Right lobe of liver (tissue), 6 donors: ENCODE results near the gene TSSK6. TPM values are rescaled to one million over a fixed set of nuclear protein-coding genes. Genes with fewer than 3 reads are reported as not detected.

Experiments used
- ATAC-seq, 4 donors: fragments of 200-7000 bp; cut with Tn5 transposase; one replicate each; pipeline ENCODE4 v1.9.1; 2020; ENCODE audit warnings: mild to moderate bottlenecking in 4 of 4, moderate library complexity in 4 of 4
- DNase-seq, 3 donors: peaks; one replicate each; pipeline ENCODE4 v3.0.0-alpha.2; 2020
- H3K27ac ChIP-seq, 3 donors: fragments of 200-600 bp; one replicate each; pipeline ENCODE4 v1.8.0; 2022
- H3K27me3 ChIP-seq, 2 donors: fragments of 200-600 bp; one replicate each; pipeline ENCODE4 v1.8.0; 2022
- H3K36me3 ChIP-seq, 4 donors: fragments of 200-600 bp; sonication (generic) in 1 of 4; one replicate each; pipeline versions ENCODE4 v1.5.1 to v1.8.0; 2017 to 2022; ENCODE audit warnings: control low read depth in 1 of 4
- H3K4me1 ChIP-seq, 4 donors: fragments of 200-600 bp; sonication (generic) in 1 of 4; one replicate each; pipeline versions ENCODE4 v1.5.1 to v1.8.0; 2017 to 2022; ENCODE audit warnings: control low read depth in 1 of 4
- H3K4me3 ChIP-seq, 3 donors: fragments of 200-600 bp; one replicate each; pipeline ENCODE4 v1.8.0; 2022
- H3K9me3 ChIP-seq, 4 donors: fragments of 200-600 bp; sonication (generic) in 1 of 4; one replicate each; pipeline versions ENCODE4 v1.5.1 to v1.8.0; 2017 to 2022; ENCODE audit warnings: control low read depth in 1 of 4
- POLR2A ChIP-seq: fragments of 450-650 bp; IDR thresholded peaks from one replicate; pipeline ENCODE4 v1.6.1; 2017; ENCODE audit warnings: antibody characterized with exemption, mild to moderate bottlenecking
- WGBS: methylation state at CpG from one replicate; pipeline ENCODE4 v1.1.6; 2018; ENCODE audit warnings: low coverage, low lambda C conversion rate; ENCODE audit not compliant: insufficient coverage; ENCODE audit errors: missing lambda C conversion rate; 5-methylcytosine and 5-hydroxymethylcytosine counted together
- intact Hi-C, 2 donors: fragments of 100-400 bp; cut with DNase I; formaldehyde crosslinking; loops; one replicate each; pipeline versions ENCODE4 v1.11.2 to v1.14.1; 2022
- total RNA-seq, 6 experiments: library from RNA; depleted of rRNA in 2 of 6; stranded (reverse); fragments of >200 nt in 2 of 6; fragmentation: NEBNext Ultra II Directional in 3 of 6; extraction: Animal tissue kit (Norgen Biotek cat#: 25700) in 3 of 6; gene quantifications; one replicate each; pipeline versions ENCODE4 v1.1.0 to v1.2.4, GENCODE V29; 2016 to 2023
- TF ChIP-seq, protein P1 (sequence below), 4 donors: fragments of 200-600 bp in 3 of 4; fragments of 450-650 bp in 1 of 4; IDR thresholded peaks; one replicate each; pipeline versions ENCODE4 v1.5.1 to v1.8.0; 2016 to 2022; ENCODE audit warnings: antibody characterized with exemption in 4 of 4, mild to moderate bottlenecking in 2 of 4
- donor health status: DM: no; HTN: yes; CAD: no.
- donor health status: DM: no; HTN: no; CAD: no.
- donor health status: DM: no; HTN: no; CAD: no.
- donor health status: DM: no; HTN: yes; CAD: no.
- donor health status: DM: no; HTN: yes; CAD: no.

Gene TSSK6
- total RNA-seq, 6 experiments from 2014 or later: 0.53 to 2.9 (median 1.1) TPM

DNA sequence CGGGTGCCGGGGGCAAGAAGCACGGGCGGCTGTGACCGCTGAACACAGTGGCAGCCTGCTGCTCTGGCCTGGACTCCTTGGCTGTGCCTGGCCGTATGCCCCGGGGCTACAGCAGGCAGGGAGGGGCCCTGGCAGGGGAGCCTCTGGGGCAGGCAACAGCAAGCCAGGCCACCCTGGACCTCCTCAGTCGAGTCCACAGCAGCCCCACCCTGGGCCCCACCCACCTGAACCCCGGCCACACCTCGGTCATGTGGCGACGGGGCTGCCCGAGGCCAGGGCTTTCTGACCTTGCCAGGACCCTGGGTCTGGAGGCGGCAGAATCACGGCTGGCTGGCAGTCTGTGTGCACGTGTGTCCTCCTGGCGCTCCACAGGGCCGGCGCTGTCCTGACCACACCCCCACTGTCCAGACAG is 31.4 kb upstream of the TSSK6 start:
- no peak for ATAC-seq
- H3K4me1 ChIP-seq: no peaks in the 10 kb centered on the region
- H3K4me3 ChIP-seq: no peak overlapping the region
- no peak overlapping the region for H3K27ac ChIP-seq
- TF ChIP-seq, protein P1, sequence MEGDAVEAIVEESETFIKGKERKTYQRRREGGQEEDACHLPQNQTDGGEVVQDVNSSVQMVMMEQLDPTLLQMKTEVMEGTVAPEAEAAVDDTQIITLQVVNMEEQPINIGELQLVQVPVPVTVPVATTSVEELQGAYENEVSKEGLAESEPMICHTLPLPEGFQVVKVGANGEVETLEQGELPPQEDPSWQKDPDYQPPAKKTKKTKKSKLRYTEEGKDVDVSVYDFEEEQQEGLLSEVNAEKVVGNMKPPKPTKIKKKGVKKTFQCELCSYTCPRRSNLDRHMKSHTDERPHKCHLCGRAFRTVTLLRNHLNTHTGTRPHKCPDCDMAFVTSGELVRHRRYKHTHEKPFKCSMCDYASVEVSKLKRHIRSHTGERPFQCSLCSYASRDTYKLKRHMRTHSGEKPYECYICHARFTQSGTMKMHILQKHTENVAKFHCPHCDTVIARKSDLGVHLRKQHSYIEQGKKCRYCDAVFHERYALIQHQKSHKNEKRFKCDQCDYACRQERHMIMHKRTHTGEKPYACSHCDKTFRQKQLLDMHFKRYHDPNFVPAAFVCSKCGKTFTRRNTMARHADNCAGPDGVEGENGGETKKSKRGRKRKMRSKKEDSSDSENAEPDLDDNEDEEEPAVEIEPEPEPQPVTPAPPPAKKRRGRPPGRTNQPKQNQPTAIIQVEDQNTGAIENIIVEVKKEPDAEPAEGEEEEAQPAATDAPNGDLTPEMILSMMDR (IDR thresholded peaks at IDR 0.05): no peak
- TF ChIP-seq POLR2A: no peak
- H3K27me3 ChIP-seq: no peaks in the 10 kb centered on the region
- DNase-seq: no peak
- no peaks in the 10 kb centered on the region for H3K9me3 ChIP-seq
- WGBS: 70% methylated on average over 2 of the region's 19 CpGs
- intact Hi-C loops: loop anchor here in 1 of 2 donors (10.0 kb wide), 1 partner anchor 408 kb away; no protein-coding TSS in a partner anchor
- no peaks in the 10 kb centered on the region for H3K36me3 ChIP-seq

DNA sequence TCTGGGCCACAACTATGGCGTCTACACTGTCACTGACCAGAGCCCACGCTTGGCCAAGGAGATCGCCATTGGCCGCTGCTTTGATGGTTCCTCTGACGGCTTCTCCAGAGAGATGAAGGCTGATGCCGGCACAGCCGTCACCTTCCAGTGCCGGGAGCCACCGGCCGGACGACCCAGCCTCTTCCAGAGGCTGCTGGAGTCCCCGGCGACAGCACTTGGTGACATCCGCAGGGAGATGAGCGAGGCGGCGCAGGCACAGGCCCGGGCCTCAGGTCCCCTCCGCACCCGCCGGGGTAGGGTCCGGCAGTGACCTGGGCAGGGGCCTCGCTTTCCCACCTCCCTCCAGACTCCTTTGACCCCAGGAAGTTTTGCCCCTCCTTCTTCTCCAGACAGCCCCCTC is 30.4 kb upstream of the TSSK6 start:
- intact Hi-C loops: loop anchor here in 1 of 2 donors (10.0 kb wide), 1 partner anchor 409 kb away; no protein-coding TSS in a partner anchor
- H3K4me3 ChIP-seq: no peak overlapping the region
- H3K9me3 ChIP-seq: no peaks in the 10 kb centered on the region
- no peaks in the 10 kb centered on the region for H3K4me1 ChIP-seq
- H3K27ac ChIP-seq: no peak overlapping the region
- TF ChIP-seq, protein P1 (IDR thresholded peaks at IDR 0.05): no peak
- no peak for TF ChIP-seq POLR2A
- no peaks in the 10 kb centered on the region for H3K27me3 ChIP-seq
- ATAC-seq (no peak), DNase-seq (no peak)
- WGBS: 62% methylated on average over 3 of the region's 23 CpGs
- H3K36me3 ChIP-seq: no peaks in the 10 kb centered on the region

DNA sequence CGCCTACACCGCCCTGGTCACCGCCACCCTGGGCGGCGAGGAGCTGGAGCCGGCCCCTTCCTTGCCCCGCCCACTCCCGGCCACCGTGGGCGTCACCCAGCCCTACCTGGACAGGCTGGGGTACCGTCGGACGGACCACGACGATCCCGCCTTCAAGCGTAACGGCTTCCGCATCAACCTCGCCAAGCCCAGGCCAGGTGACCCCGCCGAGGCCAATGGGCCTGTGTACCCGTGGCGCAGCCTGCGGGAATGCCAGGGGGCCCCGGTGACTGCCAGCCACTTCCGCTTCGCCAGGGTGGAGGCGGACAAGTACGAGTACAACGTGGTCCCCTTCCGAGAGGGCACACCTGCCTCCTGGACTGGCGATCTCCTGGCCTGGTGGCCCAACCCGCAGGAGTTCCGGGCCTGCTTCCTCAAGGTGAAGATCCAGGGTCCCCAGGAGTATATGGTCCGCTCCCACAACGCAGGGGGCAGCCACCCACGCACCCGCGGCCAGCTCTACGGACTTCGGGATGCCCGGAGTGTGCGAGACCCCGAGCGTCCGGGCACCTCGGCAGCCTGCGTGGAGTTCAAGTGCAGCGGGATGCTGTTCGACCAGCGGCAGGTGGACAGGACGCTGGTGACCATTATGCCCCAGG is 29.7 kb upstream of the TSSK6 start:
- Histone ChIP-seq H3K27me3 (no peaks in the 10 kb centered on the region), H3K9me3 (no peaks in the 10 kb centered on the region), H3K4me1 (no peaks in the 10 kb centered on the region), H3K4me3 (no peak overlapping the region), H3K27ac (no peak overlapping the region), H3K36me3 (no peaks in the 10 kb centered on the region)
- DNase-seq (peak in 1 of 3 donors; percentile 51), ATAC-seq (no peak)
- WGBS: no CpG with 5 or more reads among the region's 53 CpGs
- no peak for TF ChIP-seq POLR2A
- TF ChIP-seq, protein P1 (IDR thresholded peaks at IDR 0.05): no peak
- intact Hi-C loops: loop anchor here in 1 of 2 donors (10.0 kb wide), 1 partner anchor 410 kb away; no protein-coding TSS in a partner anchor

DNA sequence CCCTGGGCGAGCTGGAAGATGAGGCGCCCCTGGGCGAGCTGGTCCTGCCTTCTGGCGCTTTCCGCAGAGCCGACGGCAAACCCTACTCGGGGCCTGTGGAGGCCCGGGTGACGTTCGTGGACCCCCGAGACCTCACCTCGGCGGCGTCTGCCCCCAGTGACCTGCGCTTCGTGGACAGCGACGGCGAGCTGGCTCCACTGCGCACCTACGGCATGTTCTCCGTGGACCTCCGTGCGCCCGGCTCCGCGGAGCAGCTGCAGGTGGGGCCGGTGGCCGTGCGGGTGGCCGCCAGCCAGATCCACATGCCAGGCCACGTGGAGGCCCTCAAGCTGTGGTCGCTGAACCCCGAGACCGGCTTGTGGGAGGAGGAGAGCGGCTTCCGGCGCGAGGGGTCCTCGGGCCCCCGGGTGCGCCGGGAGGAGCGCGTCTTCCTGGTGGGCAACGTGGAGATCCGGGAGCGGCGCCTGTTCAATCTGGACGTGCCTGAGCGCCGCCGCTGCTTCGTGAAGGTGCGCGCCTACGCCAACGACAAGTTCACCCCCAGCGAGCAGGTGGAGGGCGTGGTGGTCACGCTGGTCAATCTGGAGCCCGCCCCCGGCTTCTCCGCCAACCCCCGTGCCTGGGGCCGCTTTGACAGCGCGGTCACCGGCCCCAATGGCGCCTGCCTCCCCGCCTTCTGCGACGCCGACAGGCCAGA is 29.1 kb upstream of the TSSK6 start:
- Histone ChIP-seq H3K9me3 (no peaks in the 10 kb centered on the region), H3K4me3 (no peak overlapping the region), H3K4me1 (no peaks in the 10 kb centered on the region), H3K27me3 (no peaks in the 10 kb centered on the region), H3K36me3 (no peaks in the 10 kb centered on the region), H3K27ac (no peak overlapping the region)
- TF ChIP-seq, protein P1 (IDR thresholded peaks at IDR 0.05): no peak
- no peak for TF ChIP-seq POLR2A
- WGBS: 100% methylated on average over 1 of the region's 75 CpGs
- no peak for DNase-seq
- intact Hi-C loops: loop anchor here in 1 of 2 donors (10.0 kb wide), 1 partner anchor 410 kb away; no protein-coding TSS in a partner anchor
- ATAC-seq: no peak
